ENCODE data around the gene XRCC4. TPM values are rescaled to one million over a fixed set of nuclear protein-coding genes. Genes with fewer than 3 reads are reported as not detected.

The XRCC4 gene
- total and polyA plus RNA-seq, 11 donors: 3.3 to 50.5 (median 8.0) TPM

- ATAC-seq (no peak), DNase-seq (no peak)
- intact Hi-C loops (cut with DNase I): no loop called here
- no peaks in the 10 kb centered on the region for H3K4me1 ChIP-seq
- no peaks in the 10 kb centered on the region for H3K36me3 ChIP-seq
- no peaks in the 10 kb centered on the region for H3K9me3 ChIP-seq
- H3K4me3 ChIP-seq: no peak overlapping the region
- 97 to 99% (median 98%) methylated on average over 5 of the region's 5 CpGs for WGBS, 4 donors
- H3K27ac ChIP-seq: peak overlapping the region in 1 of 12 donors; percentile 74
- TF ChIP-seq POLR2A (IDR thresholded peaks at IDR 0.05): no peak
- TF ChIP-seq CTCF (IDR thresholded peaks at IDR 0.05): no peak
- H3K27me3 ChIP-seq: no peaks in the 10 kb centered on the region
These were observed 245.1 kb downstream of the XRCC4 start for GRCh38 chr5:83322273-83322924.

- H3K4me3 ChIP-seq: no peak overlapping the region
- DNase-seq (no peak), ATAC-seq (no peak)
- H3K9me3 ChIP-seq: no peaks in the 10 kb centered on the region
- no peaks in the 10 kb centered on the region for H3K27me3 ChIP-seq
- intact Hi-C loops (cut with DNase I): no loop called here
- TF ChIP-seq POLR2A (IDR thresholded peaks at IDR 0.05): no peak
- no peak for TF ChIP-seq CTCF (IDR thresholded peaks at IDR 0.05)
- H3K36me3 ChIP-seq: no peaks in the 10 kb centered on the region
- H3K27ac ChIP-seq: peak overlapping the region in 1 of 12 donors; percentile 53
- no peaks in the 10 kb centered on the region for H3K4me1 ChIP-seq
These were observed 246.3 kb downstream of the XRCC4 start for GRCh38 chr5:83323557-83324180.

GRCh38 chr5:83331842-83332241 is 254.5 kb downstream of the XRCC4 start:
- ATAC-seq: no peak
- TF ChIP-seq POLR2A (IDR thresholded peaks at IDR 0.05) (no peak), CTCF (IDR thresholded peaks at IDR 0.05) (no peak)
- 83 to 89% (median 85%) methylated on average over 2 of the region's 2 CpGs for WGBS, 4 donors

GRCh38 chr5:83337453-83338035 is 260.2 kb downstream of the XRCC4 start:
- WGBS, 4 donors: 54 to 59% (median 57%) methylated on average over 4 of the region's 4 CpGs
- intact Hi-C loops (cut with DNase I): no loop called here
- H3K9me3 ChIP-seq: no peaks in the 10 kb centered on the region
- TF ChIP-seq POLR2A (IDR thresholded peaks at IDR 0.05): no peak
- TF ChIP-seq CTCF (IDR thresholded peaks at IDR 0.05): no peak
- H3K27me3 ChIP-seq: no peaks in the 10 kb centered on the region
- no peak overlapping the region for H3K27ac ChIP-seq
- H3K4me1 ChIP-seq: peaks cover 0 to 8% (median 0%) of the 10 kb centered on the region in 12 donors
- no peak for DNase-seq
- peak in 2 of 4 donors; percentile 45 to 54 for ATAC-seq
- H3K36me3 ChIP-seq: no peaks in the 10 kb centered on the region
- no peak overlapping the region for H3K4me3 ChIP-seq

More at GRCh38 chr5:83331842-83332241, 254.5 kb downstream of the XRCC4 start:
- H3K9me3 ChIP-seq: no peaks in the 10 kb centered on the region
- H3K4me1 ChIP-seq: no peaks in the 10 kb centered on the region
- no peak overlapping the region for H3K4me3 ChIP-seq
- no peak overlapping the region for H3K27ac ChIP-seq
- no peak for DNase-seq
- no peaks in the 10 kb centered on the region for H3K36me3 ChIP-seq
- intact Hi-C loops (cut with DNase I): no loop called here
- no peaks in the 10 kb centered on the region for H3K27me3 ChIP-seq

Data from heart left ventricle (tissue), 16 donors.